KMS-11 (cell line): ENCODE measurements around the gene MCRIP2.
"Not testable (repeated sequence)": the region's sequence is repeated elsewhere in the genome, so short reads cannot be mapped to it uniquely, and the experiment has no call there.

ENCODE experiments used
- H2AFZ ChIP-seq: fragments of 200-600 bp; sonication (generic); 2 replicates; pipeline ENCODE4 v1.6.1; 2016; ENCODE audit warnings: antibody characterized with exemption, mixed run types, low read depth
- H3K27ac ChIP-seq: fragments of 200-600 bp; sonication (generic); 2 replicates; pipeline ENCODE4 v1.6.1; 2016; ENCODE audit warnings: mild to moderate bottlenecking, mixed run types
- H3K27me3 ChIP-seq: fragments of 200-600 bp; sonication (generic); 2 replicates; pipeline ENCODE4 v1.6.1; 2017; ENCODE audit warnings: mild to moderate bottlenecking, low read depth, mixed run types, moderate library complexity; ENCODE audit not compliant: insufficient read depth
- H3K36me3 ChIP-seq: fragments of 200-600 bp; sonication (generic); 2 replicates; pipeline ENCODE4 v1.6.1; 2017; ENCODE audit warnings: mild to moderate bottlenecking, mixed run types; ENCODE audit not compliant: insufficient read depth
- H3K4me1 ChIP-seq: fragments of 200-600 bp; sonication (generic); 2 replicates; pipeline ENCODE4 v1.6.1; 2016; ENCODE audit warnings: mild to moderate bottlenecking, low read depth, mixed run types; ENCODE audit not compliant: poor library complexity, severe bottlenecking
- H3K4me2 ChIP-seq: fragments of 200-600 bp; sonication (generic); 2 replicates; pipeline ENCODE4 v1.7.0; 2016; ENCODE audit warnings: mild to moderate bottlenecking, mixed run types
- H3K4me3 ChIP-seq: fragments of 200-600 bp; sonication (generic); IDR thresholded peaks from 2 replicates; pipeline ENCODE4 v1.6.1; 2017; ENCODE audit warnings: low read depth, low read length, mixed read lengths; ENCODE audit not compliant: insufficient read depth
- H3K79me2 ChIP-seq: fragments of 200-600 bp; sonication (generic); 2 replicates; pipeline ENCODE4 v1.6.1; 2016; ENCODE audit warnings: low read depth, mixed run types; ENCODE audit not compliant: insufficient read depth
- H3K9ac ChIP-seq: fragments of 200-600 bp; sonication (generic); 2 replicates; pipeline ENCODE4 v1.6.1; 2016; ENCODE audit warnings: mild to moderate bottlenecking, mixed run types
- H4K20me1 ChIP-seq: fragments of 200-600 bp; sonication (generic); 2 replicates; pipeline ENCODE4 v1.6.1; 2016; ENCODE audit warnings: mild to moderate bottlenecking, mixed run types; ENCODE audit not compliant: insufficient read depth
- CTCF ChIP-seq: fragments of 200-600 bp; sonication (generic); conservative IDR thresholded peaks from 2 replicates; pipeline ENCODE4 v1.6.1; 2017; ENCODE audit warnings: low read depth, mild to moderate bottlenecking, antibody characterized with exemption, low read length, moderate library complexity, mixed read lengths

The MCRIP2 gene

DNA sequence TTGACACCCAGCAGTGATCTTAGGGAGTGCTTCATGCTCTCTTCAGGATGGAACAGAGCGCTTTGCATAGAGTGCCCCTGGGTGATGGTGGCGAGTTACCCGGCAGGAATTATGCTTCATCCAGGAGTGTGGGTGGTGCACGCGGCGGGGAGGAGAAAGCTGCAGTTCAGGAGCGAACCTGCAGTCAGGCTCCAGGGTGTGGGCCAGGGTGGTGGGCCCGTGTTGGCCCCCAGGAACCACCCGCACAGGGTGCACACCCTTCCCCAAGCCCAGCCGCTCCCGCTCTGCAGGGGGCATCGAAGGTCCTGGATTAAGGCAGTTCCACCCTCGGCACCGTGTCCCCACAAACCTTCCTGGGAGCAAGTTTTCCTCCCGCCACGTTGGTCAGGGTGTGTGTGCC lies 47.8 kb upstream of the MCRIP2 start:
- H3K4me1 ChIP-seq = peaks cover 7% of the 10 kb centered on the region
- H3K79me2 ChIP-seq = peaks cover 30% of the 10 kb centered on the region
- no peak overlapping the region for H3K4me2 ChIP-seq
- no peak overlapping the region for H3K27ac ChIP-seq
- H3K4me3 ChIP-seq = no peak overlapping the region
- H3K9ac ChIP-seq = no peak overlapping the region
- no peaks in the 10 kb centered on the region for H3K36me3 ChIP-seq
- no peak overlapping the region for H2AFZ ChIP-seq
- H4K20me1 ChIP-seq = no peaks in the 10 kb centered on the region
- TF ChIP-seq CTCF = no peak
- no peaks in the 10 kb centered on the region for H3K27me3 ChIP-seq

DNA sequence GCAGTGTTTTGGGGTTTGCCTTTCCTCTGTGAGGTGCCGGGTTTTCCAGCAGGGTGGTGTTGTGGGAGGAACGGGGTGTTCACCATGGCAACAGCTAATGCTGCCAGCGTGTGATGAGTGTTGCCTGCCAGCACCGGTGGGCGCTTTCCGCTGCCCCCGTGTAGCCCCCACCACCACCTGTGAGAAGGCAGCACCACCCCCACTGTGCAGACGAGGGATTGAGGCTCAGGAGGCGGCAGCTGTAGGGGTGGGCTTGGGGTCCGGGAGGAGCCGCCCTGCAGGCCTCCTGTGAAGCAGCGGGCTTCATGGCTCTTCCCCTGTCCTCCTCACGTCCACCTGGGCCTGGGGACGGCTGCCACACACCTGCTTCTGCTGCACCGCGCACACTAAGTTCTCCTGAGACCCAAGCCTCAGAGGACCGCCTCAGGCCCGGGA lies 46.5 kb upstream of the MCRIP2 start:
- no peak overlapping the region for H3K4me2 ChIP-seq
- TF ChIP-seq CTCF = no peak
- H3K79me2 ChIP-seq = peaks cover 30% of the 10 kb centered on the region
- H4K20me1 ChIP-seq = no peaks in the 10 kb centered on the region
- peaks cover 7% of the 10 kb centered on the region for H3K4me1 ChIP-seq
- H3K27me3 ChIP-seq = no peaks in the 10 kb centered on the region
- no peaks in the 10 kb centered on the region for H3K36me3 ChIP-seq
- H3K27ac ChIP-seq = no peak overlapping the region
- H3K4me3 ChIP-seq = no peak overlapping the region
- H3K9ac ChIP-seq = no peak overlapping the region
- no peak overlapping the region for H2AFZ ChIP-seq

DNA sequence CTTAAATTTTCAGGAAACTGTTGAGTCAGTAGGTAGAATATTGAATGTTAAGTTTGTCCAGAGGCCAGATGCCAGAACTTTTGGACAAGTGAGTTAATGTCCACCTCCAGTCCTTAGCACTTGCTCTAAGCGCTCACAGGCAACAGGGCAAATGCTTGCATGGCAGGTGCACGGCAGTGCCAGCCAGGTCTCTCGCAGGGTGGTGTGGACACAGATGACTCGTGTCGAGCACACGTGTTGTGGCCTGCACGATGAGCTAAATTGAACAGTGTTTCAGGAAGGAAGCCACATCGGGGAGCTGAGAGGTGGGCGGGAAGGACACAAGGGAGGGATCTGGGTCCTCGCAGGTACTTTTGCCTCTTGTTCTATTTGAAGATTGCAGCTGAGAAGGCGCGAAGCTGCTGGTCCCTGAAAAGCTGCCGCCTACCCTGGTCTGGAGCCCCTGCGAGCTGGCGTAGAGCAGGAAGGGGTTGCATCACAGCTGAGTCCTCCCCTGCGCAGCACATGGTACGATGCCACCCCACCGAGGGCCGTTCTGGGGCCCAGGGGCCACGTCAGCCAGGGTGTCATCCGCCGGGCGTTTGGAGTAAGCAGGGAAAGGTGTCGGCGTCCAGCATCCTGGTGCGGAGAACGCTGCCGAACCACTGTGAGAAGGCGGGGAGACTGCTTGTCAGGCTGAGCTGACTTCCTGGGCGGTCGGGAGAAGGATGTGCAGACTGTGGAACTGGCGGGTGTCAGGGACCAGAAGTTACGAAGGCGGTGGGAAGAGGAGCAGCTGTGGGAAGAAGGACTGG lies 45.5 kb upstream of the MCRIP2 start:
- no peak overlapping the region for H3K9ac ChIP-seq
- no peak overlapping the region for H3K4me2 ChIP-seq
- no peaks in the 10 kb centered on the region for H4K20me1 ChIP-seq
- no peak overlapping the region for H3K27ac ChIP-seq
- H3K4me3 ChIP-seq = no peak overlapping the region
- peaks cover 25% of the 10 kb centered on the region for H3K79me2 ChIP-seq
- no peak for TF ChIP-seq CTCF
- H2AFZ ChIP-seq = no peak overlapping the region
- H3K27me3 ChIP-seq = no peaks in the 10 kb centered on the region
- H3K36me3 ChIP-seq = no peaks in the 10 kb centered on the region
- H3K4me1 ChIP-seq = peaks cover 3% of the 10 kb centered on the region

DNA sequence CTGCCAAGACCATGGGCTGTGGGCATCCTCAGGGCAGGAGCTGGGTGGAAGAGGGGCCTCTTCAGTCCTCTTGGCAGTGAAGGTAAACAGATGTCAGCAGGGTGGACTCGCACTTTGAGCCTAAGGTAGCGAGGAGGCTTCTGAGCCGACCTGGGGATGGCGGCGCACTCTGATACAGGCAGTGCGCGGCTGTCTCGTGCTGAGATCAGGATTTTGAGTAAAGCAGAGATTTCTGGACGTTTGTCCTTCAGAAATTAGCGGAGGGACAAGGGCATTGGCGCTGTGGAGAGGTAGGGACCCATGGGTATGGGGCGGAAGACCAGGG lies 44.9 kb upstream of the MCRIP2 start:
- Histone ChIP-seq H3K4me3 (no peak overlapping the region), H3K79me2 (peaks cover 25% of the 10 kb centered on the region; the same call in 1 of the 2 replicates), H3K9ac (no peak overlapping the region), H2AFZ (no peak overlapping the region), H3K27ac (no peak overlapping the region), H4K20me1 (no peaks in the 10 kb centered on the region), H3K4me2 (no peak overlapping the region), H3K36me3 (no peaks in the 10 kb centered on the region), H3K27me3 (no peaks in the 10 kb centered on the region), H3K4me1 (no peaks in the 10 kb centered on the region)
- TF ChIP-seq CTCF = no peak

- H3K27me3 ChIP-seq, H3K9ac ChIP-seq, H3K4me2 ChIP-seq, H3K27ac ChIP-seq, H3K4me1 ChIP-seq, H2AFZ ChIP-seq, H3K36me3 ChIP-seq, H4K20me1 ChIP-seq, H3K4me3 ChIP-seq: not testable (repeated sequence)
- peaks cover 15% of the 10 kb centered on the region; the same call in 1 of the 2 replicates for H3K79me2 ChIP-seq
Observed at GRCh38 chr16:597655-598054, 44.0 kb upstream of the MCRIP2 start.
